ENCODE data around the gene MRPL34. TPM values are rescaled to one million over a fixed set of nuclear protein-coding genes. Genes with fewer than 3 reads are reported as not detected.

Gene MRPL34
- total and polyA plus RNA-seq, 10 donors: 37.5 to 153 (median 74.7) TPM

GRCh38 chr19:17339088-17339741 is 33.5 kb downstream of the MRPL34 start:
- Histone ChIP-seq H3K4me3 (no peak overlapping the region), H3K27me3 (replicated peaks in 1 of 7) (peaks cover 0 to 2% (median 0%) of the 10 kb centered on the region in 7 donors), H3K4me1 (peaks cover 14 to 58% (median 36%) of the 10 kb centered on the region in 6 donors), H3K27ac (no peak overlapping the region), H3K36me3 (peaks cover 0 to 25% (median 8%) of the 10 kb centered on the region in 6 donors), H3K9me3 (no peaks in the 10 kb centered on the region)
- no peak for TF ChIP-seq CTCF (IDR thresholded peaks at IDR 0.05 in 8 of 11, conservative IDR thresholded peaks at IDR 0.05 in 3 of 11)
- TF ChIP-seq POLR2AphosphoS5 (IDR thresholded peaks at IDR 0.05): no peak
- TF ChIP-seq POLR2A (IDR thresholded peaks at IDR 0.05): no peak
- DNase-seq: peak; percentile 83
- WGBS, 5 donors: 90 to 93% (median 91%) methylated on average over 28 to 34 of the region's 34 CpGs
- intact Hi-C loops (cut with DNase I; ENCODE audit: low total_unique reads): no loop called here

GRCh38 chr19:17340302-17340870 is 34.7 kb downstream of the MRPL34 start:
- 81 to 92% (median 83%) methylated on average over 21 of the region's 21 CpGs for WGBS, 5 donors
- Histone ChIP-seq H3K27ac (no peak overlapping the region), H3K36me3 (peaks cover 0 to 25% (median 8%) of the 10 kb centered on the region in 6 donors), H3K27me3 (replicated peaks in 1 of 7) (no peaks in the 10 kb centered on the region), H3K4me1 (peaks cover 8 to 46% (median 27%) of the 10 kb centered on the region in 6 donors), H3K9me3 (no peaks in the 10 kb centered on the region), H3K4me3 (no peak overlapping the region)
- no peak for DNase-seq
- intact Hi-C loops (cut with DNase I; ENCODE audit: low total_unique reads): no loop called here
- peak in 1 of 3 donors; percentile 8 for TF ChIP-seq POLR2AphosphoS5 (IDR thresholded peaks at IDR 0.05)
- no peak for TF ChIP-seq POLR2A (IDR thresholded peaks at IDR 0.05)
- no peak for TF ChIP-seq CTCF (IDR thresholded peaks at IDR 0.05 in 8 of 11, conservative IDR thresholded peaks at IDR 0.05 in 3 of 11)

GRCh38 chr19:17340871-17341357 is 35.2 kb downstream of the MRPL34 start:
- H3K9me3 ChIP-seq: no peaks in the 10 kb centered on the region
- peaks cover 0 to 25% (median 8%) of the 10 kb centered on the region in 6 donors for H3K36me3 ChIP-seq
- intact Hi-C loops (cut with DNase I; ENCODE audit: low total_unique reads): no loop called here
- H3K27me3 ChIP-seq (replicated peaks in 1 of 7): no peaks in the 10 kb centered on the region
- peaks cover 5 to 41% (median 23%) of the 10 kb centered on the region in 6 donors for H3K4me1 ChIP-seq
- 69 to 88% (median 74%) methylated on average over 7 to 17 of the region's 17 CpGs for WGBS, 5 donors
- DNase-seq: no peak
- TF ChIP-seq POLR2AphosphoS5 (IDR thresholded peaks at IDR 0.05) (no peak), POLR2A (IDR thresholded peaks at IDR 0.05) (no peak), CTCF (IDR thresholded peaks at IDR 0.05 in 8 of 11, conservative IDR thresholded peaks at IDR 0.05 in 3 of 11) (no peak)
- H3K4me3 ChIP-seq: no peak overlapping the region
- no peak overlapping the region for H3K27ac ChIP-seq

- Histone ChIP-seq H3K4me3 (no peak overlapping the region), H3K36me3 (peaks cover 0 to 25% (median 8%) of the 10 kb centered on the region in 6 donors), H3K27ac (no peak overlapping the region), H3K27me3 (replicated peaks in 1 of 7) (peaks cover 0 to 1% (median 0%) of the 10 kb centered on the region in 7 donors), H3K9me3 (no peaks in the 10 kb centered on the region), H3K4me1 (peaks cover 7 to 41% (median 23%) of the 10 kb centered on the region in 6 donors)
- WGBS, 5 donors: 96 to 98% (median 96%) methylated on average over 4 to 15 of the region's 15 CpGs
- no peak for TF ChIP-seq POLR2AphosphoS5 (IDR thresholded peaks at IDR 0.05)
- TF ChIP-seq CTCF (IDR thresholded peaks at IDR 0.05 in 8 of 11, conservative IDR thresholded peaks at IDR 0.05 in 3 of 11): no peak
- no peak for TF ChIP-seq POLR2A (IDR thresholded peaks at IDR 0.05)
- intact Hi-C loops (cut with DNase I; ENCODE audit: low total_unique reads): no loop called here
- no peak for DNase-seq
These were observed 35.7 kb downstream of the MRPL34 start for GRCh38 chr19:17341386-17341785.
